Right cardiac atrium (tissue), 5 donors: Measurements from ENCODE around the gene SGCA. TPM values are rescaled to one million over a fixed set of nuclear protein-coding genes. Genes with fewer than 3 reads are reported as not detected.
A peak's percentile ranks its signal among the peaks of the same experiment; 100 is the strongest.

Experiments used
- ATAC-seq, 2 donors: fragments of 200-7000 bp; cut with Tn5 transposase; one replicate each; pipeline versions ENCODE4 v1.8.0 to v1.9.1; 2020; ENCODE audit warnings: moderate library complexity in 2 of 2, mild to moderate bottlenecking in 1 of 2
- DNase-seq, 3 donors: peaks; one replicate each; pipeline ENCODE4 v3.0.0-alpha.2; 2020
- H3K27ac ChIP-seq: one replicate; pipeline ENCODE4 v1.5.1; 2013; ENCODE audit warnings: mild to moderate bottlenecking, low read length, control low read depth, moderate library complexity
- H3K27me3 ChIP-seq: one replicate; pipeline ENCODE4 v1.6.1; 2013; ENCODE audit not compliant: control insufficient read depth, insufficient read depth
- H3K4me1 ChIP-seq: one replicate; pipeline ENCODE4 v1.6.1; 2013; ENCODE audit warnings: low read length; ENCODE audit not compliant: control insufficient read depth, insufficient read depth
- H3K4me3 ChIP-seq: one replicate; pipeline ENCODE4 v1.5.1; 2013; ENCODE audit warnings: low read length, control low read depth
- H3K9me3 ChIP-seq: one replicate; pipeline ENCODE4 v1.6.1; 2013; ENCODE audit warnings: low read length; ENCODE audit not compliant: control insufficient read depth
- WGBS: extraction: QIAGEN DNeasy Blood & Tissue Kit; methylation state at CpG from one replicate; pipeline ENCODE4 v1.1.7; 2013; 5-methylcytosine and 5-hydroxymethylcytosine counted together
- intact Hi-C, 4 donors: fragments of 100-400 bp; cut with DNase I; formaldehyde crosslinking; loops; one replicate each; pipeline versions ENCODE4 v1.11.0 to v1.14.0; 2022 to 2023
- polyA plus RNA-seq: library from polyadenylated mRNA; stranded (reverse); fragments of 200-250 nt; gene quantifications from one replicate; pipeline ENCODE4 v1.2.3, GENCODE V29; 2013
- total RNA-seq, 4 donors: library from RNA; stranded (reverse); fragmentation: NEBNext Ultra II Directional; extraction: Animal tissue kit (Norgen Biotek cat#: 25700); gene quantifications; one replicate each; pipeline ENCODE4 v1.2.1, GENCODE V29; 2021
- donor health status: healthy with polysubstance abuse.
- donor health status: DM: no; HTN: yes; CAD: no.
- donor health status: DM: no; HTN: no; CAD: no.
- donor health status: DM: no; HTN: yes; CAD: no; lungs with severe emphysema.
- donor health status: DM: yes; HTN: yes; CAD: no.

The SGCA gene
- total and polyA plus RNA-seq, 5 donors = 127 to 156 (median 134) TPM

GRCh38 chr17:50144355-50144754 lies 21.4 kb upstream of the SGCA start:
- Histone ChIP-seq H3K4me1 (peaks cover 13% of the 10 kb centered on the region), H3K27ac (no peak overlapping the region), H3K4me3 (no peak overlapping the region), H3K9me3 (no peaks in the 10 kb centered on the region), H3K27me3 (no peaks in the 10 kb centered on the region)
- ATAC-seq (no peak), DNase-seq (no peak)
- intact Hi-C loops = no loop called here
- WGBS = 70% methylated on average over 6 of the region's 6 CpGs

GRCh38 chr17:50144845-50145531 lies 20.8 kb upstream of the SGCA start:
- Histone ChIP-seq H3K27ac (no peak overlapping the region), H3K9me3 (no peaks in the 10 kb centered on the region), H3K4me1 (peaks cover 13% of the 10 kb centered on the region), H3K27me3 (no peaks in the 10 kb centered on the region), H3K4me3 (no peak overlapping the region)
- DNase-seq (peak; percentile 70 to 83 (median 71)), ATAC-seq (peak in 1 of 2 donors; percentile 0)
- 51% methylated on average over 16 of the region's 16 CpGs for WGBS
- intact Hi-C loops = no loop called here

GRCh38 chr17:50145532-50146229 lies 20.1 kb upstream of the SGCA start:
- no peak overlapping the region for H3K4me3 ChIP-seq
- H3K4me1 ChIP-seq = peaks cover 13% of the 10 kb centered on the region
- intact Hi-C loops = no loop called here
- WGBS = 53% methylated on average over 11 of the region's 11 CpGs
- H3K9me3 ChIP-seq = no peaks in the 10 kb centered on the region
- no peaks in the 10 kb centered on the region for H3K27me3 ChIP-seq
- peak in 1 of 3 donors; percentile 56 for DNase-seq
- no peak for ATAC-seq
- H3K27ac ChIP-seq = no peak overlapping the region

- 50% methylated on average over 10 of the region's 10 CpGs for WGBS
- Histone ChIP-seq H3K9me3 (no peaks in the 10 kb centered on the region), H3K27me3 (no peaks in the 10 kb centered on the region), H3K4me3 (no peak overlapping the region), H3K4me1 (peaks cover 12% of the 10 kb centered on the region), H3K27ac (peak overlapping the region; percentile 73)
- ATAC-seq (no peak), DNase-seq (peak in 1 of 3 donors; percentile 62)
- intact Hi-C loops = no loop called here
Observed at GRCh38 chr17:50146230-50146926, 19.4 kb upstream of the SGCA start.

- peak overlapping the region; percentile 86 for H3K4me3 ChIP-seq
- H3K27me3 ChIP-seq = no peaks in the 10 kb centered on the region
- intact Hi-C loops = no loop called here
- peak overlapping the region; percentile 73 for H3K27ac ChIP-seq
- DNase-seq (peak in 2 of 3 donors; percentile 79 to 83), ATAC-seq (peak in 1 of 2 donors; percentile 3)
- WGBS = 17% methylated on average over 15 of the region's 15 CpGs
- H3K4me1 ChIP-seq = peaks cover 12% of the 10 kb centered on the region
- no peaks in the 10 kb centered on the region for H3K9me3 ChIP-seq
Observed at GRCh38 chr17:50146927-50147665, 18.7 kb upstream of the SGCA start.

GRCh38 chr17:50147841-50148225 lies 18.0 kb upstream of the SGCA start:
- 3% methylated on average over 5 of the region's 5 CpGs for WGBS
- intact Hi-C loops = no loop called here

GRCh38 chr17:50148226-50149090 lies 17.3 kb upstream of the SGCA start:
- H3K27me3 ChIP-seq = no peaks in the 10 kb centered on the region
- WGBS = 1% methylated on average over 25 of the region's 25 CpGs
- intact Hi-C loops = no loop called here
- DNase-seq (peak in 2 of 3 donors; percentile 81 to 83), ATAC-seq (peak; percentile 1 to 4)
- peak overlapping the region; percentile 55 for H3K27ac ChIP-seq
- H3K4me3 ChIP-seq = peak overlapping the region; percentile 86
- peaks cover 16% of the 10 kb centered on the region for H3K4me1 ChIP-seq
- H3K9me3 ChIP-seq = no peaks in the 10 kb centered on the region

More at GRCh38 chr17:50147841-50148225, 18.0 kb upstream of the SGCA start:
- no peaks in the 10 kb centered on the region for H3K27me3 ChIP-seq
- peak in 2 of 3 donors; percentile 81 to 84 for DNase-seq
- peak overlapping the region; percentile 73 for H3K27ac ChIP-seq
- ATAC-seq = peak; percentile 18 to 24
- peaks cover 12% of the 10 kb centered on the region for H3K4me1 ChIP-seq
- peak overlapping the region; percentile 86 for H3K4me3 ChIP-seq
- no peaks in the 10 kb centered on the region for H3K9me3 ChIP-seq

- H3K4me1 ChIP-seq = peaks cover 20% of the 10 kb centered on the region
- H3K4me3 ChIP-seq = peak overlapping the region; percentile 86
- no peaks in the 10 kb centered on the region for H3K9me3 ChIP-seq
- WGBS = under 1% methylated on average over 30 of the region's 30 CpGs
- intact Hi-C loops = no loop called here
- no peaks in the 10 kb centered on the region for H3K27me3 ChIP-seq
- peak in 1 of 3 donors; percentile 80 for DNase-seq
- H3K27ac ChIP-seq = peak overlapping the region; percentile 82
- no peak for ATAC-seq
Observed at GRCh38 chr17:50149091-50149416, 16.8 kb upstream of the SGCA start.

- Histone ChIP-seq H3K9me3 (no peaks in the 10 kb centered on the region), H3K4me3 (peak overlapping the region; percentile 86), H3K27me3 (no peaks in the 10 kb centered on the region), H3K4me1 (peaks cover 26% of the 10 kb centered on the region), H3K27ac (peak overlapping the region; percentile 82)
- under 1% methylated on average over 123 of the region's 123 CpGs for WGBS
- intact Hi-C loops = loop anchor here in 1 of 4 donors (10.0 kb wide), 1 partner anchor 55 kb away; the partner anchor contains the start of gene PDK2
- ATAC-seq = no peak
- DNase-seq = peak; percentile 39 to 87 (median 87)
Observed at GRCh38 chr17:50149417-50150353, 16.1 kb upstream of the SGCA start.
